ENCODE data around the gene SPRED2.

The SPRED2 gene

DNA sequence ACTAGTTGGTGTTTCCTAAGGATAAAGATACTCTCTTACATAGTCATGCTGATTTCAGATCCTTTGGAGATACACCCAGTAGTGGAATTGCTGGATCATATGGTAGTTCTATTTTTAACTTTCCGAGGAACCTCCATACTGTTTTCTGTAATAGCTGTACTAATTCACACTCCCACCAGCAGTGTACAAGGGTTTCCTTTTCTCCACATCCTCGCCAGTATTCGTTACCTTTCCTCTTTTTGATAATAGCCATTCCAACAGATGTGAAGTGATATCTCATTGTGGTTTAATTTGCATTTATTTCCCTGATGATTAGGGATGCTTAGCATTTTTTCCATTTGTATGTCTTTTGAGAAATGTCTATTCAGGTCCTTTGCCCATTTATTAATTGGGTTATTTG, 170.7 kb downstream of the SPRED2 start:
- H3K4me1 Mint-ChIP-seq (ENCODE audit: low read depth) = peaks cover 18% of the 10 kb centered on the region
- no peaks in the 10 kb centered on the region for H3K27me3 Mint-ChIP-seq (ENCODE audit: low read depth)
- no peak overlapping the region for H3K4me3 Mint-ChIP-seq
- H3K27ac Mint-ChIP-seq = no peak overlapping the region
- peaks cover 39% of the 10 kb centered on the region for H3K36me3 Mint-ChIP-seq (ENCODE audit: low read depth)
- H3K9me3 Mint-ChIP-seq = no peaks in the 10 kb centered on the region

Data from T-helper 1 cell treated with Interleukin-12 subunit alpha and Interleukin-12 subunit beta and Interleukin-4 antibody, amounts not matched to agents 30 μg/mL and 1 μg/mL, for 36 hours (primary cell).